Measurements from ENCODE around the gene FHIP1A. TPM values are rescaled to one million over a fixed set of nuclear protein-coding genes. Genes with fewer than 3 reads are reported as not detected.

Gene FHIP1A
- total RNA-seq, 2 experiments from 2014 or later = 2.4 to 3.2 TPM

DNA sequence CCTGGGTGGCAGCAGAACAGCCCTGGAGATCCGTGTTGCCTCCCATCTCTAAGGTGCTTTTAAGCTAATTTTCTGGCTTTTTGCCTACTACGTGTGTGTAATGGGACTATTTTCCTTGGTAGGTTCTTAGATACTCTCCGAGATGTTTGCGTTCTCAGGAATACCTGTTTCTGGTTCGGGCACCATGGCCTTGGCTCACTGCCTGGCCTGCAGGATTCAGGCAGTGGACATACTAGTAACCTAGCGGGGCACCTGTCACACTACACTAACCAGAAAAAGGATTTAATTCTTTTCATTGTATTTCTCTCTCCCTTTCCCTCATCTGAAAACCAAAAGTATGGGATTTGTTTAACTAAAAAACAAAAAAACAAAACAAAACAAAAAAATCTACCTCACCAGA lies 29.2 kb downstream of the FHIP1A start:
- no peaks in the 10 kb centered on the region for H3K9me3 Mint-ChIP-seq

DNA sequence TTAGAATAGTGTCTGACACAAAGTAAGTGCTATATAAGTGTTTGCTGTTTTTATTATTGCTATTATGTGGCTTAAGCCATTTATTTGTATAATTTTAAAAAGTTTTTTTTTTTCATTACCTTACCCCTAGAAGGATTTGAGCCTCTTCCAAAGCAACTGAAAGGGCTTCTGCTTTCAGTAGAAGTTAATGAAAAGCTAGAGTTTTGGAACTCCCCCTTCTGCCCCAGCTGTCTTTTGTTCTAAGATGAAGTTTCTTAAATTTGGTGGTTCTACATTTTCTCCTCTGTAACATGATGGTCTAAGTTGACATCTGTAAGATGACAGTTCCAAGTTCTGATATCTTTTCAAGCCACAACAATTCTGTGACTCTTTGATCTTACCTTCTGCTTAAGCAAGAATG lies 30.3 kb downstream of the FHIP1A start:
- no peak overlapping the region for H3K4me3 Mint-ChIP-seq
- CTCF ChIA-PET = interaction anchor here (1.6 kb wide), 1 partner anchor 9 kb away, joined by 3 read pairs; no protein-coding TSS in a partner anchor

More for the DNA sequence above, 29.2 kb downstream of the FHIP1A start:
- Mint-ChIP-seq H3K4me1 (ENCODE audit: low read depth) (no peaks in the 10 kb centered on the region), H3K4me3 (no peak overlapping the region), H3K27me3 (peaks cover 26% of the 10 kb centered on the region), H3K36me3 (ENCODE audit: low read depth) (no peaks in the 10 kb centered on the region), H3K27ac (no peak overlapping the region)
- POLR2A ChIA-PET = no interaction called here
- DNase-seq = no peak
- no peaks in the 10 kb centered on the region for H3K27me3 ChIP-seq (ENCODE audit: control insufficient read depth in 1 of 2, insufficient read depth in 2 of 2, low read length in 2 of 2)
- ATAC-seq (ENCODE audit: poor library complexity) = no peak
- no peaks in the 10 kb centered on the region for H3K4me1 ChIP-seq (ENCODE audit: insufficient read depth, low read length)
- intact Hi-C loops (cut with DNase I, micrococcal nuclease) = no loop called here
- no peak overlapping the region for H3K27ac ChIP-seq (ENCODE audit: low read depth in 1 of 2, low read length in 2 of 2)
- H3K36me3 ChIP-seq (ENCODE audit: insufficient read depth, low read length) = no peaks in the 10 kb centered on the region
- H3K9me3 ChIP-seq (ENCODE audit: control insufficient read depth in 1 of 2, insufficient read depth in 1 of 2, low read length in 2 of 2) = no peaks in the 10 kb centered on the region
- TF ChIP-seq, protein P1, sequence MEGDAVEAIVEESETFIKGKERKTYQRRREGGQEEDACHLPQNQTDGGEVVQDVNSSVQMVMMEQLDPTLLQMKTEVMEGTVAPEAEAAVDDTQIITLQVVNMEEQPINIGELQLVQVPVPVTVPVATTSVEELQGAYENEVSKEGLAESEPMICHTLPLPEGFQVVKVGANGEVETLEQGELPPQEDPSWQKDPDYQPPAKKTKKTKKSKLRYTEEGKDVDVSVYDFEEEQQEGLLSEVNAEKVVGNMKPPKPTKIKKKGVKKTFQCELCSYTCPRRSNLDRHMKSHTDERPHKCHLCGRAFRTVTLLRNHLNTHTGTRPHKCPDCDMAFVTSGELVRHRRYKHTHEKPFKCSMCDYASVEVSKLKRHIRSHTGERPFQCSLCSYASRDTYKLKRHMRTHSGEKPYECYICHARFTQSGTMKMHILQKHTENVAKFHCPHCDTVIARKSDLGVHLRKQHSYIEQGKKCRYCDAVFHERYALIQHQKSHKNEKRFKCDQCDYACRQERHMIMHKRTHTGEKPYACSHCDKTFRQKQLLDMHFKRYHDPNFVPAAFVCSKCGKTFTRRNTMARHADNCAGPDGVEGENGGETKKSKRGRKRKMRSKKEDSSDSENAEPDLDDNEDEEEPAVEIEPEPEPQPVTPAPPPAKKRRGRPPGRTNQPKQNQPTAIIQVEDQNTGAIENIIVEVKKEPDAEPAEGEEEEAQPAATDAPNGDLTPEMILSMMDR (IDR thresholded peaks at IDR 0.05) = no peak
- no peak overlapping the region for H3K4me3 ChIP-seq (ENCODE audit: low read length)
- CTCF ChIA-PET = no interaction called here

DNA sequence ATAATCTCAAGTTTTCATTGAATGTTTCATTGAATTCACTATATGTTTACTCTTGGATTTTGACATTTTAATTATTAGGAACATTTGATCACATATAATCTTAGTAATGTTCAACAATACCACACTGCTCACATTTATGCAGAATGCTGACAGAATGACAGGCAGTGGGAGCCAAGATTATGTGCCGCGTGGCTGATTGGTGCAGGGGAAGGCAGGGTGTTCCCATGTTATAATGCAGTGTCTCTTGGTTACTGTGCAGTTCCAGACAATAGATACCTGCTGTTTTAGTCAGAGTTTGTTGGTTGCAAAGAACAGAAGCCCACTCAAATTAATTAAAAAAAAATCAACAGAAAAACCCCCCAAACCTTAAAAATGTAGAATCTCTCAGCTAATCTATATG lies 33.0 kb downstream of the FHIP1A start:
- TF ChIP-seq, protein P1 (IDR thresholded peaks at IDR 0.05) = no peak
- H3K36me3 Mint-ChIP-seq (ENCODE audit: low read depth) = no peaks in the 10 kb centered on the region
- Histone ChIP-seq H3K36me3 (ENCODE audit: insufficient read depth, low read length) (no peaks in the 10 kb centered on the region), H3K4me1 (ENCODE audit: insufficient read depth, low read length) (no peaks in the 10 kb centered on the region), H3K9me3 (ENCODE audit: control insufficient read depth in 1 of 2, insufficient read depth in 1 of 2, low read length in 2 of 2) (no peaks in the 10 kb centered on the region), H3K27ac (ENCODE audit: low read depth in 1 of 2, low read length in 2 of 2) (no peak overlapping the region), H3K4me3 (ENCODE audit: low read length) (no peak overlapping the region), H3K27me3 (ENCODE audit: control insufficient read depth in 1 of 2, insufficient read depth in 2 of 2, low read length in 2 of 2) (no peaks in the 10 kb centered on the region)
- CTCF ChIA-PET = no interaction called here
- no peak overlapping the region for H3K27ac Mint-ChIP-seq
- H3K4me1 Mint-ChIP-seq (ENCODE audit: low read depth) = no peaks in the 10 kb centered on the region
- intact Hi-C loops (cut with DNase I, micrococcal nuclease) = no loop called here
- no peaks in the 10 kb centered on the region for H3K9me3 Mint-ChIP-seq
- ATAC-seq (ENCODE audit: poor library complexity) = no peak
- no peak overlapping the region for H3K4me3 Mint-ChIP-seq
- peaks cover 46% of the 10 kb centered on the region for H3K27me3 Mint-ChIP-seq
- POLR2A ChIA-PET = no interaction called here
- no peak for DNase-seq

More for the DNA sequence above, 30.3 kb downstream of the FHIP1A start:
- POLR2A ChIA-PET = no interaction called here
- Histone ChIP-seq H3K27ac (ENCODE audit: low read depth in 1 of 2, low read length in 2 of 2) (no peak overlapping the region), H3K27me3 (ENCODE audit: control insufficient read depth in 1 of 2, insufficient read depth in 2 of 2, low read length in 2 of 2) (no peaks in the 10 kb centered on the region), H3K4me1 (ENCODE audit: insufficient read depth, low read length) (no peaks in the 10 kb centered on the region), H3K9me3 (ENCODE audit: control insufficient read depth in 1 of 2, insufficient read depth in 1 of 2, low read length in 2 of 2) (no peaks in the 10 kb centered on the region), H3K4me3 (ENCODE audit: low read length) (no peak overlapping the region), H3K36me3 (ENCODE audit: insufficient read depth, low read length) (no peaks in the 10 kb centered on the region)
- Mint-ChIP-seq H3K27me3 (peaks cover 35% of the 10 kb centered on the region), H3K36me3 (ENCODE audit: low read depth) (no peaks in the 10 kb centered on the region), H3K9me3 (no peaks in the 10 kb centered on the region), H3K4me1 (ENCODE audit: low read depth) (no peaks in the 10 kb centered on the region), H3K27ac (no peak overlapping the region)
- no peak for DNase-seq
- TF ChIP-seq, protein P1 (IDR thresholded peaks at IDR 0.05) = no peak
- intact Hi-C loops (cut with DNase I, micrococcal nuclease) = no loop called here
- ATAC-seq (ENCODE audit: poor library complexity) = no peak
